Panc1 (cell line): ENCODE results near the gene GNL3L.

ENCODE experiments used
- POLR2AphosphoS5 ChIP-seq: IDR thresholded peaks from 2 replicates; pipeline ENCODE4 v1.6.1; 2012; ENCODE audit warnings: mild to moderate bottlenecking, low read depth, low read length, moderate library complexity
- SIN3A ChIP-seq: IDR thresholded peaks from 2 replicates; pipeline ENCODE4 v1.6.1; 2012; ENCODE audit warnings: low read depth, mild to moderate bottlenecking, low read length, moderate library complexity, borderline replicate concordance; ENCODE audit not compliant: insufficient read depth
- TCF7L2 ChIP-seq: IDR thresholded peaks from 2 replicates; pipeline ENCODE4 v1.6.1; 2011; ENCODE audit warnings: mild to moderate bottlenecking, low read depth, low read length, inconsistent platforms
- TF ChIP-seq, protein P1 (sequence below): fragments of 450-650 bp; IDR thresholded peaks from 2 replicates; pipeline ENCODE4 v1.5.1; 2017; ENCODE audit warnings: mild to moderate bottlenecking
- TF ChIP-seq, protein P2 (sequence below), 2 experiments: IDR thresholded peaks; 2 replicates each; pipeline ENCODE4 v1.6.1; 2011 to 2012; ENCODE audit warnings: low read depth in 2 of 2, control low read depth in 1 of 2, low read length in 1 of 2, mild to moderate bottlenecking in 1 of 2, moderate library complexity in 1 of 2; ENCODE audit not compliant: insufficient read depth in 1 of 2

DNA sequence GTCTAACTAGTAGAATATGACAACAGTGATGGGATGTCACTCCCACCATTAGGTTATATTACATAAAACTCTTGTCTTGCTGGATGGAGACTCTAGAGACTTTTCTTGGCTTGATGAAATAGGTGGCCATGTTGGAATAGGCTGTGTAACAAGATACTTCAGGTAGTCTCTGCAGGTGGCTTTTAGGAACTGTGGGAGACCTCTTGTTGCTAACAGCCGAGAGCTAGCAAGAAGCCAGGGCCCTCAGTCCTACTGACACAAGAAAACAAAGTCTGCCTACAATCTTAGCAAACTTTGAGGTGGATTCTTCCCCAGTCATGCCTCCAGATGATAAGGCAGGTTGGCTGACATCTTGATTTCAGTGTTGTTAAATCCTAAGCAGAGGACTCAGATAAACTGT is 72.5 kb downstream of the GNL3L start:
- TF ChIP-seq, protein P1, sequence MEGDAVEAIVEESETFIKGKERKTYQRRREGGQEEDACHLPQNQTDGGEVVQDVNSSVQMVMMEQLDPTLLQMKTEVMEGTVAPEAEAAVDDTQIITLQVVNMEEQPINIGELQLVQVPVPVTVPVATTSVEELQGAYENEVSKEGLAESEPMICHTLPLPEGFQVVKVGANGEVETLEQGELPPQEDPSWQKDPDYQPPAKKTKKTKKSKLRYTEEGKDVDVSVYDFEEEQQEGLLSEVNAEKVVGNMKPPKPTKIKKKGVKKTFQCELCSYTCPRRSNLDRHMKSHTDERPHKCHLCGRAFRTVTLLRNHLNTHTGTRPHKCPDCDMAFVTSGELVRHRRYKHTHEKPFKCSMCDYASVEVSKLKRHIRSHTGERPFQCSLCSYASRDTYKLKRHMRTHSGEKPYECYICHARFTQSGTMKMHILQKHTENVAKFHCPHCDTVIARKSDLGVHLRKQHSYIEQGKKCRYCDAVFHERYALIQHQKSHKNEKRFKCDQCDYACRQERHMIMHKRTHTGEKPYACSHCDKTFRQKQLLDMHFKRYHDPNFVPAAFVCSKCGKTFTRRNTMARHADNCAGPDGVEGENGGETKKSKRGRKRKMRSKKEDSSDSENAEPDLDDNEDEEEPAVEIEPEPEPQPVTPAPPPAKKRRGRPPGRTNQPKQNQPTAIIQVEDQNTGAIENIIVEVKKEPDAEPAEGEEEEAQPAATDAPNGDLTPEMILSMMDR = no peak
- TF ChIP-seq POLR2AphosphoS5 (no peak), SIN3A (no peak), TCF7L2 (no peak)
- TF ChIP-seq, protein P2, sequence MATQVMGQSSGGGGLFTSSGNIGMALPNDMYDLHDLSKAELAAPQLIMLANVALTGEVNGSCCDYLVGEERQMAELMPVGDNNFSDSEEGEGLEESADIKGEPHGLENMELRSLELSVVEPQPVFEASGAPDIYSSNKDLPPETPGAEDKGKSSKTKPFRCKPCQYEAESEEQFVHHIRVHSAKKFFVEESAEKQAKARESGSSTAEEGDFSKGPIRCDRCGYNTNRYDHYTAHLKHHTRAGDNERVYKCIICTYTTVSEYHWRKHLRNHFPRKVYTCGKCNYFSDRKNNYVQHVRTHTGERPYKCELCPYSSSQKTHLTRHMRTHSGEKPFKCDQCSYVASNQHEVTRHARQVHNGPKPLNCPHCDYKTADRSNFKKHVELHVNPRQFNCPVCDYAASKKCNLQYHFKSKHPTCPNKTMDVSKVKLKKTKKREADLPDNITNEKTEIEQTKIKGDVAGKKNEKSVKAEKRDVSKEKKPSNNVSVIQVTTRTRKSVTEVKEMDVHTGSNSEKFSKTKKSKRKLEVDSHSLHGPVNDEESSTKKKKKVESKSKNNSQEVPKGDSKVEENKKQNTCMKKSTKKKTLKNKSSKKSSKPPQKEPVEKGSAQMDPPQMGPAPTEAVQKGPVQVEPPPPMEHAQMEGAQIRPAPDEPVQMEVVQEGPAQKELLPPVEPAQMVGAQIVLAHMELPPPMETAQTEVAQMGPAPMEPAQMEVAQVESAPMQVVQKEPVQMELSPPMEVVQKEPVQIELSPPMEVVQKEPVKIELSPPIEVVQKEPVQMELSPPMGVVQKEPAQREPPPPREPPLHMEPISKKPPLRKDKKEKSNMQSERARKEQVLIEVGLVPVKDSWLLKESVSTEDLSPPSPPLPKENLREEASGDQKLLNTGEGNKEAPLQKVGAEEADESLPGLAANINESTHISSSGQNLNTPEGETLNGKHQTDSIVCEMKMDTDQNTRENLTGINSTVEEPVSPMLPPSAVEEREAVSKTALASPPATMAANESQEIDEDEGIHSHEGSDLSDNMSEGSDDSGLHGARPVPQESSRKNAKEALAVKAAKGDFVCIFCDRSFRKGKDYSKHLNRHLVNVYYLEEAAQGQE (IDR thresholded peaks at IDR 0.05; ENCODE audit: insufficient read depth in 1 of 2, low read depth in 2 of 2, low read length in 1 of 2) = no peak
